GM19467 (cell line): ENCODE results near the gene ZNF570.

Experiments
- ATAC-seq: cut with Tn5 transposase; IDR thresholded peaks from one replicate; pipeline ENCODE4 v1.9.1; 2021; ENCODE audit warnings: mild to moderate bottlenecking, moderate library complexity; ENCODE audit not compliant: unreplicated experiment

Gene ZNF570

GRCh38 chr19:37468961-37469777, at the start of gene ZNF570:
ZNF570 (plus strand) TSS chr19:37469356; CDS start chr19:37470355, 999 bp downstream.
- ATAC-seq = peak; percentile 53

GRCh38 chr19:37452500-37453245, 16.5 kb upstream of the ZNF570 start:
- no peak for ATAC-seq

DNA sequence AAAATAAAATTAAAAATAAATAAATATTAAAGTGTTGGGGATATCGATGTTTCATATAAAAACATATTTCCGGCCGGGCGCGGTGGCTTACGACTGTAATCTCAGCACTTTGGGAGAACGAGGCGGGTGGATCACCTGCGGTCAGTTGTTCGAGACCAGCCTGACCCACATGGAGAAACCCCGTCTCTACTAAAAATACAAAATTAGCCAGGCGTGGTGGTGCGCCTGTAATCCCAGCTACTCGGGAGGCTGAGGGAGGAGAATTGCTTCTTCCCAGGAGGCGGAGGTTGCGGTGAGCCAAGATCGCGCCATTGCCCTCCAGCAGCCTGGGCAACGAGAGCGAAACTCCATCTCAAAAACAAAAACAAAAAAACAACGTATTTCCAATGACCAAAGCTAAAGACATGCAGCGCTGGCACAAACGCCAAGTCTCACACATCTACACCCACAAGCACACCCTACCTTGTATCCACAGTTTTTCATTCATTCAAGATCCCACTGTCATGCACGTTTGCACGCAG, 2.8 kb upstream of the ZNF570 start:
- no peak for ATAC-seq

GRCh38 chr19:37466798-37467607, 2.2 kb upstream of the ZNF570 start, which contains the start of gene ZNF569:
ZNF569 (minus strand) TSS chr19:37467444; CDS start chr19:37444921, 22,523 bp downstream.
- peak; percentile 55 for ATAC-seq

GRCh38 chr19:37467608-37468090, 1.5 kb upstream of the ZNF570 start:
- ATAC-seq = no peak

GRCh38 chr19:37470216-37470615, 1.1 kb downstream of the ZNF570 start:
- no peak for ATAC-seq

DNA sequence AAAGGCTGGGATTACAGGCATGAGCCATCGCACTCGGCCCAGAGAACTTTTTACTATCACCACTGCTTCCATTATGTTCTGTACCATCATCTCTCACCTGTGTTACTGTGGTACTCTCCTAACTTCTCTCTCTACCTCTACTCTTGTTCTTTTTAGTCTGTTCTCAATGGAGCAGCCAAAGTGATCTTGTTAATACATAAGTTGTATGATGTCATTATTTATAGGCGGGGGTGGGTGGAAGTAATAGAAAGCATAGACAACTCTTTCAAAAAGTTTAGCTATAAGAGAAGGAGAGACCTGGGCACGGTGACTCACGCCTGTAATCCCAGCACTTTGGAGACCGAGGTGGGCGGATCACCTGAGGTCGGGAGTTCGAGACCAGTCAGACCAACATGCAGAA, 3.0 kb downstream of the ZNF570 start:
- no peak for ATAC-seq

DNA sequence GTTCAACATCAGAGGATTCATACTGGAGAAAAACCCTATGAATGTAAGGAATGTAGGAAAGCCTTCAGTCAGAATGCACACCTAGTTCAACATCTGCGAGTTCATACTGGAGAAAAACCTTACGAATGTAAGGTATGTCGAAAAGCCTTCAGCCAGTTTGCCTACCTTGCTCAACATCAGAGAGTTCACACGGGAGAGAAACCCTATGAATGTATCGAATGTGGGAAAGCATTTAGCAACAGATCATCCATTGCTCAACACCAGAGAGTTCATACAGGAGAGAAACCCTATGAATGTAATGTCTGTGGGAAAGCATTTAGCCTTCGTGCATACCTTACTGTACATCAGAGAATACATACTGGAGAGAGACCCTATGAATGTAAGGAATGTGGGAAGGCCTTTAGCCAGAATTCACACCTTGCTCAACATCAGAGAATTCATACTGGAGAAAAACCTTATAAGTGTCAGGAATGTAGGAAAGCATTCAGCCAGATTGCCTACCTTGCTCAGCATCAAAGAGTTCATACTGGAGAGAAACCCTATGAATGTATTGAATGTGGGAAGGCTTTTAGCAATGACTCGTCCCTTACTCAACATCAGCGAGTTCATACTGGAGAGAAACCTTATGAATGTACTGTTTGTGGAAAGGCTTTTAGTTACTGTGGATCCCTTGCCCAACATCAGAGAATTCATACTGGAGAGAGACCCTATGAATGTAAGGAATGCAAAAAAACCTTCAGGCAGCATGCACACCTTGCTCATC, 15.4 kb downstream of the ZNF570 start:
- no peak for ATAC-seq

DNA sequence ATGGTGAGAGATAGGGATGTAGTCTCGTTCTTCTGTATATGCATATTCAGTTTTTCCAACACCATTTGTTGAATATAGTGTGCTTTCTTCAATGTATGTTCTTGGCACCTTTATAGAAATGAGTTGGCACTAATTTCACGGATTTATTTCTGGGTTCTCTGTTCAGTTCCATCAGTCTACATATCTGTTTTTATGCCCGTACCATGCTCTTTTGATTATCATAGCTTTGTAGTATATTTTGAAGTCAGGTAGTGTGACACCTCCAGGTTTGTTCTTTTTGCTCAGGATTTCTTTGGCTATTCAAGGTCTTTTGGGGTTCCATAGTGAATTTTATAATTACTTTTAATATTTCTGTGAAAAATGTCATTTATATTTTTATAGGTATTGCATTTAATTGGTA, 23.1 kb downstream of the ZNF570 start:
- ATAC-seq = no peak

GRCh38 chr19:37505958-37506386, 36.8 kb downstream of the ZNF570 start:
- ATAC-seq = no peak

DNA sequence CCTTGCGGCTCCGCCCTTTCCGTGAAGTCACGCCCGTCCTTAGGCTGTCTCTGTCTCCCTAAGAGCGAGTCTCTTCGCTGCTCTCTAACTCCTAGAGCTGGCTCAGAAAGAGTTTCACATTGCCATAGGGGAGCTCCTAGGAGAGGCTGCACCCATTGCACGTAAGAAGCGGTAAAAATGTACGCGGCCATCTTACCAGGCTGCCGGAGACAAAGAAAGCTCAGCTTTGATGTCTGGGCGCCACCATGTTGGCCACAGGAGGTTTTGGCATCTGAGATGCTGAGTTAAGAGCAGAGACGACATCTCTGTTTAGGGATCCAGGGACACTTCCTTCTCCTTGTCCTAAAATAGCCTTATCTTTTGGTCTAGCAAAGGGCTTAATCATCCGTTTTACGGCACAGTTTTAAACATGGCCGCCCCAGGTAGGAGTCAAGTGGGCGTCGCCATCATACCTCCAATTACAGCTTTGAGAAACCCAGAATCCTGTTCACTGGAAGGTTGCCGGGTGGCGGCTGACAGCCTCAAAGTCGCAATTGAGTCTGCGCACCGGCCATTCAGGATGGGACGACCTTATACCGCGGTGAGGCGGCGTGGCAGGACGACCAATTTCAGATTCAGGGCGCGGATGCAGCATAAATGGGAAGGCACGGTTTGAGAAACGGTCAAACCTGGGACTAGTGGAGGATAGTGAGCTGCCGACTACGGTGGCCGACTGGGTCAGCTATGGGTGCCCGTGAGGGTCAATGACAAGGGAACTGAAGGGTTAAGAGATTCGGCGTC, 37.4 kb downstream of the ZNF570 start, which contains the start of gene ZNF793:
ZNF793 (plus strand) TSS at position 553 of the 780 bp plus-strand sequence. CDS start 16,501 bp downstream, outside the sequence.
- ATAC-seq = no peak

- ATAC-seq = no peak
These were observed 38.0 kb downstream of the ZNF570 start for GRCh38 chr19:37507167-37507464.

DNA sequence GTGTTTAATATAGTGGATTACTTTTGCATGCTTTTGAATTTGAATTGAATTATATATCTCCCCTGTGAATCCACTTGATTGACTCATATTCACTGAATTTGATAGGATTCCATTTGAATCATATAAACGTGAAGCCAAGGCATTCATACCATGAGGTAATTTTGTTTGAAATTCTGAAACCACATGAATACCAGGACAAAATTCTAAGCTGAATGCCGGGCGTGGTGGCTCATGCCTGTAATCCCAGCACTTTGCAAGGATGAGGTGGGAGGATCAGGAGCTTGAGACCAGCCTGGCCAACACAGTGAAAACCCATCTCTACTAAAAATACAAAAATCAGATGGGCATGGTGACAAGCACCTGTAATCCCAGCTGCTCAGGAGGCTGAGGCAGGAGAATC, 42.0 kb downstream of the ZNF570 start:
- ATAC-seq = no peak

GRCh38 chr19:37511821-37512220, 42.7 kb downstream of the ZNF570 start:
- ATAC-seq = no peak

DNA sequence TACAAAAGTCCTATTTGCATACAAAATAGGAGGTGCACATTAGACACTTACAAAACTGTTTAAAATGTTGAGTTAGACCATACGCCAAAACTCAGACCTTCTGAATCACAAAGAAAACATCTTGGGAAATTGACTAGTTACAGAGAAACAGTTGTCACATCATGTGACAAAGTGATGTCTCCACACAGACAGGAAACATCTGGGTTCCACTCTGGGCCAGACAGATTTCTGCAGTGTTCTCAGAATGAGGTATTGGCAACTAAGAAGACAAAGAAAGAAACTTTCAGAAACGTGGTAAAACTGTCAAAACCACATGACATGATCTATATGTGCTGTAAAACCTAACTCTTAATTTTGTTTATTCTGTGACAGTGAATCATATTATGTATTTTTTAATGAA, 44.2 kb downstream of the ZNF570 start:
- no peak for ATAC-seq

- ATAC-seq = no peak
These were observed 50.7 kb downstream of the ZNF570 start for GRCh38 chr19:37519890-37520289.

GRCh38 chr19:37537391-37537947, 68.3 kb downstream of the ZNF570 start:
- no peak for ATAC-seq
